HG02840 (cell line): ENCODE measurements around the gene NEURL1.

Experiments
- ATAC-seq: cut with Tn5 transposase; IDR thresholded peaks from one replicate; pipeline ENCODE4 v1.9.1; 2021; ENCODE audit warnings: mild to moderate bottlenecking, moderate library complexity, moderate number of reproducible peaks; ENCODE audit not compliant: unreplicated experiment, low FRiP score

Gene NEURL1

GRCh38 chr10:103578782-103579382 is 85.4 kb downstream of the NEURL1 start:
- ATAC-seq: no peak

GRCh38 chr10:103580011-103580410 is 86.5 kb downstream of the NEURL1 start:
- ATAC-seq: no peak

DNA sequence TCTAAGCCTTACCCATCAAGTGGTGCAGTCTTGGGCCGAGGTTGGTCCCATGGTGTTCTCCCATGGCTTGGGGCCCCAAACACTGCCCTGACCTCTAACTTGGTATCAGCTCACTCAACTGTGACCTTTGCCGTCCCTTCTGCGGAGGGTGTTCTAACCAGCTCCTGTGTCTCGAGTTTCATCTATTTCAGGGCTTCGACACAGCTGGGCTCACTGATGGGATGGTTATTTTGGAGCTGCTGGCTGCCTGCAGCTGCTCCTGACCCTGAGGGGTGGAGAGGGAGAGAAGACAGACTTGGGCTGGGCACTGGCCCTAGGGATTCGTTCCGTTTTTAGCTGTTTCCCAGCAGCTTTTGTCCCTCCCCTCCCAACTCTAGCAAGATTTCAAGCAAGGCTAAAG is 86.9 kb downstream of the NEURL1 start:
- ATAC-seq: no peak

DNA sequence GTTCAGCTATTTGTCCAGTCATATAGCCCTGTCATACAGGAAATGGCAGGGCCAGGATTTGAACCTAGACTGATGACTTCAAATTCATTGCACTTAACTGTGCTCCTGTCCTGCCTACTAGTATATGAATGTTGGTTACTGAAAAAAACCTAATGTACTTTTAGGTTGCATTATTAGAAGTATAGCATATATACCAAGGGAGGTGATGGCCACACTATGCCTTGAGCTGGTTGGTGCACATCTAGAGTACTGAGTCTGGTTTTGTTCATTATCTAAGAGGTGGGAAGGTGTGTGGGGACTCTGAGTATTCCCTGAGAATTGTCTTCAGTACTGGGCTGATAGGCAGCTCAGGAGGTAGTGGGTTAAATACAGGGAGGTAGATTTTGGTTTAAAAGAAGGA is 88.0 kb downstream of the NEURL1 start:
- ATAC-seq: no peak

- no peak for ATAC-seq
These were observed 89.0 kb downstream of the NEURL1 start for GRCh38 chr10:103582331-103583123.

DNA sequence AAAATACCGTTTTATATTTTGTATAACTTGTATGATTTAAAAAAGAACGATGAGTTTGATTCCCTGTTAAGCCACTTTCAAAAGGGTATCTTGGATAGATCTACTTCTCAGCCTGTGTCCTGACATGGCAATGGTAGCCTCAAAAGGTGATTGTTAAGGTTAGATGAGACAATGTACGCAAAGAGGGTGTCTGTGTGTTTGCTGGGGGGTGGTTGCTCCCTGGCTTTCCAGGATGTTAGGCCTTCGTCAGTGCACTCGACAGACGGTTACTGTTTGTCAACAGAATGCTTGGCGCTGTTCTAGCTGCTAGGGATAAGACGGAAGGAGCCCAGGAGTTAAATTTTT is 90.3 kb downstream of the NEURL1 start:
- no peak for ATAC-seq

GRCh38 chr10:103584216-103585010 is 90.9 kb downstream of the NEURL1 start:
- ATAC-seq: peak; percentile 52

- ATAC-seq: no peak
These were observed 91.5 kb downstream of the NEURL1 start for GRCh38 chr10:103585011-103585405.

DNA sequence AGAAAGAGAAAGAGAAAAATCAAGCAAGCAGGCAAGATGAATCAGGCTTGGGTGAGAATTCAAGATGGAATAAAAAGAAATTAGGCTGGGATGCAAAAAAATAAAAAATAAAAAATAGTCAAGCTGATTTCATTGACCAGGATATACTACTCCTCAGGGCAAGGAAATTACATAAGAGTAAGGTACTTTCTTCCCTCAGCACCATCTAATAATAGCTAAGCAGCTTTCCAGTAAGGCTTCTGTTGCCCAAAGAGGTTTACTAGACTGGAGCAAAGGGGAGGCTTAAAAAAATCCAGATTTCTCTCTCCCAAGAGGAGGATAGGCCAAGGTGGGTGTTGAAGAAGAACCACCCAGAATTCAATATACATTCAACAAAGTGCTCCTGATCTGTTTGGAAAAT is 93.6 kb downstream of the NEURL1 start:
- ATAC-seq: no peak

DNA sequence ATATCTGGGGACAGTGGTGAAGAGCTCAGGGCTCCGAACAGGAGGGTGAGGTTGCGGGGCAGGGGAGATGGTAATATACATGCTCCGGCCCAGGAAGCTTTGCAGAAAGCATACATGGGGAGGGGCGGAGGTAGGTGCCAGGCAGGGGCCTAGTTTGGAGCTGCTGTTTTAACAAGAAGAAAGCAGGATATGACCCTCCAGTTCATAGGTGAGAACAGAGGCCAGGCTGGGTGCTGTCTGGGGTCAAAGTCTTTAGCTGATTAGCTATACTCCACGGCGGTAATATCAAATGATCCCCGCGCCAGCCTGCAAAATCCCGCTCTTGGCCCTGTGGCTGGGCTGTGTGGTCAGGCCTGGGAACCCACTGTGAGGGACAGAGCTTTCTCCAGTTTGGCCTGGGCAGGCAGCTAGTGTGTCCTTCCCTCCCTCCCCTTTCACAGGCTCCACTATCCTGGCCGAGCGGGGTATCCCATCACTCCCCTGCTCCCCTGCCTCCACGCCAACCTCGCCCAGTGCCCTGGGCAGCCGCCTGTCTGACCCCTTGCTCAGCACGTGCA is 95.6 kb downstream of the NEURL1 start:
- ATAC-seq: no peak

- ATAC-seq: no peak
These were observed 96.6 kb downstream of the NEURL1 start for GRCh38 chr10:103590060-103590459.

GRCh38 chr10:103590744-103591291 is 97.3 kb downstream of the NEURL1 start:
- ATAC-seq: no peak

GRCh38 chr10:103592186-103593021 is 98.9 kb downstream of the NEURL1 start:
- ATAC-seq: no peak

- no peak for ATAC-seq
These were observed 99.6 kb downstream of the NEURL1 start for GRCh38 chr10:103593022-103593570.

GRCh38 chr10:103595933-103596726 is 102.6 kb downstream of the NEURL1 start:
- no peak for ATAC-seq

GRCh38 chr10:103597003-103597402 is 103.5 kb downstream of the NEURL1 start:
- no peak for ATAC-seq

GRCh38 chr10:103598654-103599115 is 105.2 kb downstream of the NEURL1 start:
- no peak for ATAC-seq

DNA sequence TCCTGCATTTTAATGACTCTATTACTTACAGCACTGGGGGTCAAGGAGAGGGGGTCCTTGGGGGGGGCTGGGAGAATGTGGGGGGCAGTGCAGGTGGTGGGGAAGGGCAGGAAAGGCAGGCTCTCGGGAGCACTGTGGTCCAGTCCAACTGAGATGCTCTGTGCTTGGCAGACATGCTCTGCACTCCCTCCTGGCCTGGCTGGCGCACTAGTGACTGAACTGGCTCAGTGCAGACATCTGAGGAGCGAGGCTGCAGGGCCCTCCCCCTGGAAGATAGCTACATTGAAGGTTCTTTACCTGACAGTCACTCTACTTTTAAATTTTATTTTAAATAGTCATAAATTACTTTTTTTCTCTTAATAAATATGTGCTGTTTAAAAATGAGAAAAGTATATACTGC is 105.7 kb downstream of the NEURL1 start:
- ATAC-seq: no peak

GRCh38 chr10:103599907-103600306 is 106.4 kb downstream of the NEURL1 start:
- no peak for ATAC-seq
